Fibroblast of lung (primary cell): ENCODE measurements around the gene CA9. TPM values are rescaled to one million over a fixed set of nuclear protein-coding genes. Genes with fewer than 3 reads are reported as not detected.

Experiments
- DNase-seq, 2 donors: peaks; one replicate each; pipeline versions ENCODE4 v3.0.0 to v3.0.0-alpha.2; 2010; ENCODE audit warnings: low read depth in 2 of 2
- H2AFZ ChIP-seq: 2 replicates; pipeline ENCODE4 v1.5.1; 2012; ENCODE audit warnings: low read length, control low read depth, inconsistent platforms
- H3K27ac ChIP-seq: 2 replicates; pipeline ENCODE4 v1.5.1; 2011; ENCODE audit warnings: low read length, control low read depth; ENCODE audit not compliant: insufficient read depth
- H3K27me3 ChIP-seq: 2 replicates; pipeline ENCODE4 v1.5.1; 2011; ENCODE audit warnings: mild to moderate bottlenecking, low read length; ENCODE audit not compliant: control insufficient read depth, insufficient read depth
- H3K36me3 ChIP-seq: 2 replicates; pipeline ENCODE4 v1.5.1; 2011; ENCODE audit warnings: low read length; ENCODE audit not compliant: control insufficient read depth, insufficient read depth
- H3K4me1 ChIP-seq: 2 replicates; pipeline ENCODE4 v1.5.1; 2011; ENCODE audit warnings: low read length; ENCODE audit not compliant: control insufficient read depth, insufficient read depth; ENCODE audit errors: extremely low read depth
- H3K4me2 ChIP-seq: 2 replicates; pipeline ENCODE4 v1.5.1; 2011; ENCODE audit warnings: low read length, control low read depth; ENCODE audit not compliant: insufficient read depth; ENCODE audit errors: extremely low read depth
- H3K4me3 ChIP-seq, 4 experiments: fragments of 200-600 bp in 1 of 4; sonication (generic) in 1 of 4; replicated peaks in 1 of 4; 2 replicates each; pipeline ENCODE4 v1.5.1; 2011 to 2016; ENCODE audit warnings: low read length in 4 of 4, low read depth in 3 of 4, mild to moderate bottlenecking in 3 of 4, control low read depth in 2 of 4, inconsistent platforms in 1 of 4, mixed read lengths in 1 of 4; ENCODE audit not compliant: insufficient read depth in 1 of 4; ENCODE audit errors: control extremely low read depth in 1 of 4
- H3K79me2 ChIP-seq: 2 replicates; pipeline ENCODE4 v1.5.1; 2012; ENCODE audit warnings: mild to moderate bottlenecking, low read length, inconsistent platforms; ENCODE audit not compliant: control insufficient read depth, insufficient read depth
- H3K9ac ChIP-seq: 2 replicates; pipeline ENCODE4 v1.5.1; 2011; ENCODE audit warnings: mild to moderate bottlenecking, low read length, control low read depth; ENCODE audit not compliant: insufficient read depth
- H3K9me3 ChIP-seq: 2 replicates; pipeline ENCODE4 v1.5.1; 2012; ENCODE audit warnings: low read depth, low read length; ENCODE audit not compliant: control insufficient read depth, insufficient read depth
- H4K20me1 ChIP-seq: 2 replicates; pipeline ENCODE4 v1.5.1; 2011; ENCODE audit warnings: low read length; ENCODE audit not compliant: control insufficient read depth, insufficient read depth; ENCODE audit errors: extremely low read depth
- EZH2 ChIP-seq: IDR thresholded peaks from 2 replicates; pipeline ENCODE4 v1.5.1; 2012; ENCODE audit warnings: low read length, control low read depth, mild to moderate bottlenecking; ENCODE audit errors: missing control alignments
- polyA plus RNA-seq, 2 donors: library from polyadenylated mRNA; depleted of rRNA in 1 of 2; stranded (reverse) in 1 of 2; unstranded in 1 of 2; fragments of >200 nt; gene quantifications; 2 replicates each; pipeline ENCODE4 v1.2.1, GENCODE V29; 2011 to 2012; ENCODE audit warnings: missing spikeins in 1 of 2
- total RNA-seq: library from RNA; depleted of rRNA; stranded (reverse); fragments of >200 nt; gene quantifications from 2 replicates; pipeline ENCODE4 v1.2.1, GENCODE V29; 2014
- TF ChIP-seq, protein P1 (sequence below), 2 donors: IDR thresholded peaks in 1 of 2; conservative IDR thresholded peaks in 1 of 2; 1 replicate in 1 of 2; 2 replicates in 1 of 2; pipeline ENCODE4 v1.5.1; 2011 to 2012; ENCODE audit warnings: low read length in 2 of 2, control low read depth in 1 of 2, inconsistent platforms in 1 of 2, low read depth in 1 of 2, mild to moderate bottlenecking in 1 of 2

CA9 gene
- total and polyA plus RNA-seq, 2 donors (not counting 1 experiment from before 2014, with no cell fraction given), result 0.17 to 0.59 TPM

DNA sequence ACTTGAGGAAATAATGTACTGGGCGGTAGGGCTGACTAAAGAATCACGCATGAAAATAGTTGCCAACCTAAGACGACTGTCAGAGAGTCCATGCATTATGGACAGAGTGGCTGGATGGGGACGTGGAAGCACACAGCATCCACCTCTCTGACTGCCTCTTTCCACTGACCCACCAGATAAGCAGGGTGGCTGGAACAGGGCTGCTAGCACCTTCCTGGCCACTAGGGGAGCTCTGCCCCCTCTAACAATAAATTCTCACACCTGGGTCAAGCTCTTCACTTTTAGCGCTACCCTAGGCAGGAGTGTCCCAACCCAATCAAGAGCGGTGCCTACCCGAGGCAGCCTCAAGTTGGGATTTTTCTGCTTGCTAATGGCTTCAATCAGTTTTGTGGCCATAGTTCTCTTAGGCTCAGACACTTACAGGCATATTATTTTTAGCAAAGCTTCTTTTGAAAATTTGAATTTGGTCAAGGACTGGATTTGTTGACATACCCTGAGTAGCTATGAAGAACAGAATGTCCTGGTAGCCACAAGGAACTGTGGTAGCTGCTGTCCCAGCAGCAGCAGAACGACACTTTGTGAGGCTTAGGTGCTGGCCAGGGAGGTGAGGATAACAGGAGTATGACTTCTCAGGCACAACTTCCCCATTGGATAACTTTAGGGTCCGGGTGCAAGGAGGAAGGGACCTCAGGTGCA, 22.9 kb downstream of the CA9 start:
- Histone ChIP-seq H3K27ac (no peak overlapping the region), H4K20me1 (no peaks in the 10 kb centered on the region), H3K36me3 (peaks cover 44% of the 10 kb centered on the region)

DNA sequence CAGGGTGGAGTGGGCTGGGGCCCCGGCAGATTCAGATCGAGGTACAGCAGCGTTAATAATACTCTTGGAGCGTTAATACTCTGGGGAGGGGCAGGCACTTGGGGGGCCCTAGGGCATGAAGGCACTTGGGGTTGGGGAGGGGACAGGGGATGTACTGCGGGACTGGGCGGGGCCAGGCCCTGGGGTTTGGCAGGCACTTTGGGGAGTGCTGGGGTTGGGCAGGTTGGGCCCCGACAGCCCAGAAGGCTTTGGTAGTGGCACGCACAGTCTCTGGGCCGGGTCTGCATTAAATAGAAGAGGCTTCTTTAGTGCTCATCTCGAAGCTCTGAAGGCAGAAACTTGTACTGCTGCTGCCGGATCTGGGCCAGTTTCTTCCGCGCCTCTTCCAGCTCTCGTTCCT, 23.8 kb downstream of the CA9 start:
- H4K20me1 ChIP-seq, result no peaks in the 10 kb centered on the region
- no peak overlapping the region for H3K9ac ChIP-seq
- peaks cover 47% of the 10 kb centered on the region for H3K36me3 ChIP-seq
- no peak overlapping the region for H3K4me3 ChIP-seq
- H3K27ac ChIP-seq, result no peak overlapping the region
- no peak overlapping the region for H2AFZ ChIP-seq
- no peak for DNase-seq
- TF ChIP-seq, protein P1, sequence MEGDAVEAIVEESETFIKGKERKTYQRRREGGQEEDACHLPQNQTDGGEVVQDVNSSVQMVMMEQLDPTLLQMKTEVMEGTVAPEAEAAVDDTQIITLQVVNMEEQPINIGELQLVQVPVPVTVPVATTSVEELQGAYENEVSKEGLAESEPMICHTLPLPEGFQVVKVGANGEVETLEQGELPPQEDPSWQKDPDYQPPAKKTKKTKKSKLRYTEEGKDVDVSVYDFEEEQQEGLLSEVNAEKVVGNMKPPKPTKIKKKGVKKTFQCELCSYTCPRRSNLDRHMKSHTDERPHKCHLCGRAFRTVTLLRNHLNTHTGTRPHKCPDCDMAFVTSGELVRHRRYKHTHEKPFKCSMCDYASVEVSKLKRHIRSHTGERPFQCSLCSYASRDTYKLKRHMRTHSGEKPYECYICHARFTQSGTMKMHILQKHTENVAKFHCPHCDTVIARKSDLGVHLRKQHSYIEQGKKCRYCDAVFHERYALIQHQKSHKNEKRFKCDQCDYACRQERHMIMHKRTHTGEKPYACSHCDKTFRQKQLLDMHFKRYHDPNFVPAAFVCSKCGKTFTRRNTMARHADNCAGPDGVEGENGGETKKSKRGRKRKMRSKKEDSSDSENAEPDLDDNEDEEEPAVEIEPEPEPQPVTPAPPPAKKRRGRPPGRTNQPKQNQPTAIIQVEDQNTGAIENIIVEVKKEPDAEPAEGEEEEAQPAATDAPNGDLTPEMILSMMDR (conservative IDR thresholded peaks at IDR 0.05 in 1 of 2, IDR thresholded peaks at IDR 0.05 in 1 of 2; ENCODE audit: low read depth in 1 of 2, low read length in 2 of 2), result no peak
- TF ChIP-seq EZH2, result no peak
- H3K4me2 ChIP-seq, result no peak overlapping the region
- no peaks in the 10 kb centered on the region for H3K27me3 ChIP-seq
- peaks cover 6% of the 10 kb centered on the region for H3K4me1 ChIP-seq
- no peaks in the 10 kb centered on the region for H3K9me3 ChIP-seq
- H3K79me2 ChIP-seq, result no peaks in the 10 kb centered on the region

More for the DNA sequence above, 22.9 kb downstream of the CA9 start:
- DNase-seq, result peak; percentile 38 to 55
- Histone ChIP-seq H3K9ac (no peak overlapping the region), H3K4me1 (peaks cover 6% of the 10 kb centered on the region), H3K4me3 (no peak overlapping the region), H2AFZ (no peak overlapping the region), H3K27me3 (no peaks in the 10 kb centered on the region), H3K4me2 (no peak overlapping the region), H3K79me2 (no peaks in the 10 kb centered on the region), H3K9me3 (no peaks in the 10 kb centered on the region)
- no peak for TF ChIP-seq EZH2
- TF ChIP-seq, protein P1 (conservative IDR thresholded peaks at IDR 0.05 in 1 of 2, IDR thresholded peaks at IDR 0.05 in 1 of 2; ENCODE audit: low read depth in 1 of 2, low read length in 2 of 2), result peak; percentile 84 to 96

DNA sequence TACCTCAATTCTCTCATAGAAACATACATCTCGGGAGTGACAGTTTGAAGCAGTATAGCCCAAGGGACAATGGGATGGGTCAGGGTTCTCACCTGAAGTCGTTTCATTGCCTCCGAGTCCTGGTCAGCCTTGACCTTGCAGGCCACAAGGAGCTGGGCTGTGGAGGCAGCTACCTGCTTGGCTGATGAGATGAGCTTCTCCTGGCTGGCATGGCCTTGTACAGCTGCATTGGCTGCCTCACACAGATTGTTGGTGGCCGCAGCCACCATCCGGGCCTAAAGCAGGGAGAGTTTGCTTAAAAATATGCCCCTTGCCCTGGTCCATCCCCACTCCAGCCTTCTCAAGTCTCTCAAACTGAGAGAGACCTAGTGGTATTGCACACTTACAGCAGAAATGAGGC, 24.5 kb downstream of the CA9 start:
- DNase-seq, result no peak
- no peak overlapping the region for H3K4me2 ChIP-seq
- H3K4me1 ChIP-seq, result peaks cover 6% of the 10 kb centered on the region
- H3K27ac ChIP-seq, result no peak overlapping the region
- no peak overlapping the region for H3K9ac ChIP-seq
- no peaks in the 10 kb centered on the region for H3K27me3 ChIP-seq
- no peaks in the 10 kb centered on the region for H3K9me3 ChIP-seq
- no peaks in the 10 kb centered on the region for H4K20me1 ChIP-seq
- H3K4me3 ChIP-seq, result no peak overlapping the region
- no peak overlapping the region for H2AFZ ChIP-seq
- no peaks in the 10 kb centered on the region for H3K79me2 ChIP-seq
- H3K36me3 ChIP-seq, result peaks cover 52% of the 10 kb centered on the region
- TF ChIP-seq, protein P1 (conservative IDR thresholded peaks at IDR 0.05 in 1 of 2, IDR thresholded peaks at IDR 0.05 in 1 of 2; ENCODE audit: low read depth in 1 of 2, low read length in 2 of 2), result no peak
- no peak for TF ChIP-seq EZH2
